Activated CD8-positive, alpha-beta memory T cell treated with anti-CD3 and anti-CD28 coated beads, Interleukin-2, amount 50 U/mL, for 1 hour (primary cell): Measurements from ENCODE around the gene MKKS.
"Not testable (repeated sequence)": the region's sequence is repeated elsewhere in the genome, so short reads cannot be mapped to it uniquely, and the experiment has no call there.

Source experiments
- DNase-seq: peaks from one replicate; pipeline ENCODE4 v3.0.0-alpha.2; 2020; ENCODE audit errors: extremely low read depth

The MKKS gene

DNA sequence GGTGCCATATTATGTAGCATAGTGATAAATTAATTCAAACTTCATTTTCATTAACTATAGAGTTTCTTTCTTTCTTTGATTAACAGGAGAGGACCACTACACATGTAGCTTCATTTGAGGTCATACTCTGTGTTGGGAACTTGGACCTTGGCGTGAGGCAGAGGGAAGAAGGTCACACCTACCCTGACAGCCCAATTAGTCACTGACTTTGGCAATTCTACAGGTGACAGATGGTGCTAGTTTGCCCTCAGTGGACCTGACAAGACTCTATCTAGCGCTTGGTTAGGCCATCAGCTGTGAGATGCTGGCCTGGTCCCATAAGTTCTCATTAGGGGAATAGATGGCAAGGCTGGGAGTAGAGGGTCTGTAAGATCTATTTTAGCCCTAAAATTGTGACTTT, 15.2 kb upstream of the MKKS start:
- DNase-seq, result no peak

DNA sequence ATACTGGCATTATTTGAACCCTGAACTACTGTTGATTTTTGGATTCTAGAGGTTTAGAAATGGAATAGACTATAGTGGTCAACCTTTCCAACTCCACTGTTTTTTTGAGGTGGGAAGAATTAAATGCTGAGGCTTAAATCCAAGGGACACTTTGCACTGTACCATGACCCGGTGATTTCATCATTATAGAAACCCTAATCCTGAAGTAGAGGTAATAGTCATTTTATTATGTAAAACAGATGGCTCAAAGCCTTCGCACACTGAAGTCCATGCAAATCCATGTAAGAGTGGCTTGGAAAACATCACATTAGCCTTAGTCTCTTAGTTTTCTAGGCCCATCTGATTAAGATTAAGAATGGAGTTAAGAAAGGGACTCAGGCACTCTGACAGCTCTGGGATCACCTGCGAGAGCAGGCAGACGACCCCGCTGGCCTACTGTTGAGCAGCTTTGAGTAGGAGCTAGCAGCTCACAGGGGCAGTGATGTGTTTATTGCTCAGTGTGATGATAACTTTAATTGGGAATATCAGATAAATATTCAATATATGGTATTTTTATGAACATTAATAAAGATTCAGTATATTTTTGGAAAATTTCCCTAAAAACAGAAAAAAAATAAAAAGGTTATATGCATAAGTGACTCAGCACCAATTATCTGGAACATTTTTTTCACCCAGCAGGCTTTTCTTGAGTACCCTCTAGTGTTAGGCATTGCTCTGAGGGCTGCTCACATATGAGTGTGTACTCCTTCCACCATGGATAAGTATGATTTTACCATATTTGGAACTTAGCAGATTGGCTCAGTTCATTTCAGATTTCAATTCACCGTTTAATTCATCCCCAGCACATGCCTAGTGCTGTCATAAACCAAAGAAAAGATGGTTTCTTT, 14.5 kb upstream of the MKKS start:
- DNase-seq, result no peak

DNA sequence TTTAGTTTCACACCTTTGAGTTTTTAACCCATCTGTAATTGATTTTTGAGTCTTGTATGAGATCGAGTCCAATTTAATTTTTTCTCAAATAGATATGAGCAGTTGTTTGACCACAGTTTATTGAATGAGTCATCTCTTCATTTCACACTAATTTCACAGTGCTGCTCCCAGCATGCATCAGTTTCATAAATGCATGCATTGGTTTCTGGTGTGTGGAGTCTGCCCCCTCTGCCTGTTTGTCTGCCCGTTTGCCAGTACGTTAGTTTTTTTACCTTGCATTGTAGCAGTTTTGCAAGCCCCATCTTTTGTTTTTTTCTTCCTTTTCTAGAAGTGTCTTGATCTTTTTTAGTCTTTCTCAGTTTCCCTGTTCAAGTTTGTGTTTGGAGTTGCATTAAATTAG, 13.0 kb upstream of the MKKS start:
- no peak for DNase-seq

DNA sequence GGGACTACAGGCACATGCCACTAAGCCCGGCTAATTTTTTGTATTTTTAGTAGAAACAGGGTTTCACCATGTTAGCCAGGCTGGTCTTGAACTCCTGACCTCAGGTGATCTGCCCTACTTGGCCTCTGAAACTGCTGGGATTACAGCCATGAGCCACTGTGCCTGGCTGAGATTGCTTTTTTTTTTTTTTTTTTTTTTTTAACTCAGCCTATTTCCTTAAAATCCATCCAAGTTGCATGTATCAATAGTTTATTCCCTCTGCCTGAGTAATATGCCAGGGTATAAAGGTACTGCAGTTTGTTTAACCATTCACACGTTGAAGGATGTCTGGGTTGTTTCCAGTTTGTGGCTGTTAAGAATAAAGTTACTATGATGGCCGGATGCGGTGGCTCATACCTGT, 11.7 kb upstream of the MKKS start:
- DNase-seq, result no peak

DNA sequence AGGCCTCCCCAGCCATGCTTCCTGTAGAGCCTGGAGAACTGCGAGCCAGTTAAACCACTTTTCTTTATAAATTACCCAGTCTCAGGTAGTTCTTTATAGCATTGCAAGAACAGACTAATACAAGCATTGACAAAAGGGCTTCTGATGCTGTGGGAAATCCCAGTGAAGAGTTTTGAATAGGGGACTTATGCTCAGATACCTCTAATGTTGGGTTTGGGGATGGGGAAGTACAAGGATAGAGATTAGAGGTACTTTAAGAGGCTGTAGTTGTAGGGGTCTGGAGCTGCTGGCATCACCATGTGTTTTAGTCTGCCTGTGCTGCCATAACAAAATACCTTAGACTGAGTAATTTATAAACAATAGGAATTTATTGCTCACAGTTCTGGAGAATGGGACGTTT, 9.9 kb upstream of the MKKS start:
- DNase-seq, result no peak

DNA sequence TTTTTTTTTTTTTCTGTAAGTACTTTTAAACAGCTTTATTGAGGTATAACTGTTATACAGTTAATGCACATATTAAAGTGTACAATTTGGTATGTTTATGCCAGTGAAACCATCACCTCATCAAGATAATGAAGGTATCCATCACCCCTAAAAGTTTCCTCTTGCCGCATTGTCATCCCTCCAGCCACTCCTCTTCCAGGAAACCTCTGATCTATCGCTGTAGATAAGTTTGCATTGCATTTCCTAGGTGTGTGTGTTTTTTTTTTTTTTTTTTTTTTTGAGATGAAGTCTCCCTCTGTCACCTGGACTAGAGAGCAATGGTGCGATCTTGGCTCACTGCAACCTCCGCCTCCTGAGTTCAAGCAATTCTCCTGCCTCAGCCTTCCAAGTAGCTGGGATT, 4.2 kb upstream of the MKKS start:
- no peak for DNase-seq

DNA sequence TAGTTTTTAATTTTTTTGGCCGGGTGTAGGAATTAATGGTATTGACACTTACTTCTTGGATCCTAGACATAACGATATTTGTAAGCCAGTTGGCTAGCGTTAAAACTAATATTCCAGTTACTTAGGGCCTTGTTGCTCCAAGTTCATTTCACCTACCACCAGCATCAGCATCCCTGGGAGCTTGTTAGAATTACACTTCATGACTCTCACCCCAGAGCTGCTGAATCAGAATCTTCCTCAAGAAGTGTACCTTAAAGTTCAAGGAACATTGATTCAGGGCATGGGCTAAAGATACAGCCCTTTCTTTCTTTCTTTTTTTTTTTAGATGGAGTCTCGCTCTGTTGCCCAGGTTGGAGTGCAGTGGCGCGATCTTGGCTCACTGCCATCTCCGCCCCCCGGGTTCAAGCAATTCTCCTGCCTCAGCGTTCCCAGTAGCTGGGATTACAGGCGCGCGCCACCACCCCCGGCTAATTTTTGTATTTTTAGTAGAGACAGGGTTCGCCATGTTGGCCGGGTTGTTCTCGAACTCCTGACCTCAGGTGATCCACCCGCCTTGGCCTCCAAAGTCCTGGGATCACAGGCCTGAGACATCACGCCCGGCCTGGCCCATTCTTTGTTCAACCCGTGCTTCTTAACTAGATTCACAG, 2.2 kb upstream of the MKKS start:
- DNase-seq, result no peak

DNA sequence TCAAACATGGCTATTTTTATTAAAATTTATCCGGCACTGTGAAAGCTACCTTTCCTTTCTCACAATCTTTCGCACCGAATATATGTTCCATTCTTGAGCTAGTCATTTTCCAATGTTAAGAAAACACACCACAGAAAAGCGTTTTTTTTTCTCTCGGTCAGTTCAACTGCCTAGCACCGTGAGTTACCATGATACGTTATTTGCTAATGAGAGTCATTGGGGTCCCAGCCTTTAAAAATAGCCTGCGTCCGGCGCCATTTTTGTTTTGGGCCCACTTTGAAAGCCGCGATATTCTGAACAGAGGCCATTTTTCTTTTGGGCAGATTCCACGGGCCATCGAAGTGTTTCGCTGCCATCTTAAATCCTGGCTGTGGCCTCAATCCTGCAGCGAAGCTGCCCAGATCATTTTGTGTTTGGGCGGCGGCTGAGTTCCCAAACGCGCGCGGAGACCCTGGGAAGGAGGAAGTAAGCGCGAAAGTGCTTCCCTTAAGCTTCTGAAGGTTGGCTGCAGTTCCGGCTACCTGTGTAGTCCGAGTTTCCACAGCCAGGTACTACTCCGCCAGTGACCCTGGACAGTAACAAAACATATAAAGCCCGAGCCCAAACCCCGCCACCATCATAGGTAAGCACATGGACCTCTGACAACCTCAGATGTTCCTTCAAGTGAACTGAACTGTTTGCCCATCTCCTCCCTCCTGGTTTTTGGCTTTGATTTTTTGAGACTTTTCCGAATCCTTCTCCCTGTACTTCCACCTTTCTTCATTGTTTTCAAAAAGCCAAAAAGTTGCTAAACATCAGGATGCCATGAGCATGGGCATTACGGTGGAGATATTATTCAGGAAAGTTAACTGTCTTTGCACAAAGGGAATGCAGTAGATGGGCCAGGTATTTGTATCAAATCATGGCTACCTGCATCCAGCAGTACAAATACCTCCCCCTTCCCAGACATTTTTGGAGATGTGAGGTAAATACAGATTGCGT, 1.1 kb upstream of the MKKS start, which contains the start of gene SLX4IP:
Gene SLX4IP, plus strand, starts transcription at position 474 of the 981 bp plus-strand sequence. CDS start 22,900 bp downstream, outside the sequence.
- DNase-seq, result peak; percentile 72

DNA sequence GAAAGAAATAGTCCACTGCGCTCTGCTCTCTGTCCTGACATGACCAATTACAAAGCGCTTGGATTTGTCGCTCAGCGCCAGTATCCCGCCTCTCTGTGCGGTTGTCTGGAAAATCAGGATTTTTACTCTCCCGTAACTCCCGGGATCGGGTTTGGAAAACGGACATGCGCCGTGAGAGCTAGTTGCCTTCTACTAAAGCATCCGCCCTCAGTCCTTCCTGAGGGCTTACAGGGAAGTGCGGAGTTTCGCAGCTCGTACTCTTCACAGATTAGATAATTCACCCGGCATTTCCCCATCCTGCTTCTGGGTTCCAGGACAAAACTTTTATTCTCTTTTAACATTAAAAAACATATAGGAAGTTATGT, 427 bp upstream of the MKKS start:
- peak; percentile 50 for DNase-seq

DNA sequence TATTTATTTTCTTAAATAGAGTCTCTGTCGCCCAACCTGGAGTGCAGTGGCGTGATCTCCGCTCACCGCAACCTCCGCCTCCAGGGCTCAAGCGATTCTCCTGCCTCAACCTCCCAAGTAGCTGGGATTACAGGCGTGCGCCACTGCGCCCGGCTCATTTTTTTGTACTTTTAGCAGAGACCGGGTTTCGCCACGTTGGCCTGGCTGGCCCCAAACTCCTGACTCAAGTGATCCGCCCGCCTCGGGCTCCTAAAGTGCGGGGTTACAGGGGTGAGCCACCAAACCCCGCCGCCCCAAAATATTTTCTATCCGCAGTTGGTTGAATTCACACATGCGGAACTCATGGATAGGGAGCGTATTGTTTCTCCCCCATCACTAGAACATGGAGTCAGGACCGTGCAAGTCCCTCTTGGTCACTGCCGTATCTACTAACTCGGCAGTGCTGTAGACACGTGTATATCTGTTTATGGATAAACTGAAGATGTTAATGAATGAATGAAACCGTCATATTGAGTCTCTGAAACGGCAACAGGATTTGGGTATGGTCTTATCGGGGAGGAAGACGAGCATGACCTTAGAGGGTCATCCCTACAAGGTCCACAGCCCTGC, 904 bp downstream of the MKKS start:
- DNase-seq, result no peak

DNA sequence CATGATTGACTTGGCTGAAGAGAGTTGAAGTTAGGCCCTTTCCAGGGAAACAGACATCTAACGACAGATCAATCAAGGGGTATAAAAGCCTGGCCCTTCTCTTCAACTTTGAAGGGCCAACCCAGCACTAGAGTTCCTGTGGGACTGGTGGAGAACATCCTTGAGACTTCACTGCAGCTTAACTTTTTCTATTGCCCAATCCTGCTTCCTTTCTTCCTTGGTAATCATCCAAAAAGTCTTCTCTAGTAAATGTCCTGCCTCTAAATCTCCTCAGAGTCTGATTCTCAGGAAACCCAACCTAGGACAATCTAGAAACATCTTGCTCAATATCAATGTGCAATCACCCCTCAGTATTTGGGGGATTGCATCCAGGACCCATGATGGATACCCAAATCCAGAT, 1.9 kb downstream of the MKKS start:
- DNase-seq, result no peak

DNA sequence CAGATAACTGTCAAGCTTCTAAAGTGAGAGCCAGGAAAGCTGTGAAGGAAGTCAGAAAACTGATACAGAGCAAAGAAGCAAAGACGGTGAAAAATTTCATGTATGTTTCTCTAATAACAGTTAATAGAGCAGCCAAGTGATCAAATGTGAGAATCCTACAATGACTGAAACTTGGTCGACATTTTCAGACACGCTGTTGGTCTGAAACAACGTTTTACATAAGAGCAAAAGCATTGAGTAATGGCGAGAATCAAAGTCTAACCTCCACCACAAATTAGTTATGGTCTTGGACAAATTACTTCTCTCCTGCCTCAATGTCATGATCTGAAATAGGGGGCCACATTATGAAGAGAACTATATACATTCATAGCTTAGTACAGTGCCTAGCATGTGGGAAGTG, 3.3 kb downstream of the MKKS start:
- DNase-seq, result no peak

DNA sequence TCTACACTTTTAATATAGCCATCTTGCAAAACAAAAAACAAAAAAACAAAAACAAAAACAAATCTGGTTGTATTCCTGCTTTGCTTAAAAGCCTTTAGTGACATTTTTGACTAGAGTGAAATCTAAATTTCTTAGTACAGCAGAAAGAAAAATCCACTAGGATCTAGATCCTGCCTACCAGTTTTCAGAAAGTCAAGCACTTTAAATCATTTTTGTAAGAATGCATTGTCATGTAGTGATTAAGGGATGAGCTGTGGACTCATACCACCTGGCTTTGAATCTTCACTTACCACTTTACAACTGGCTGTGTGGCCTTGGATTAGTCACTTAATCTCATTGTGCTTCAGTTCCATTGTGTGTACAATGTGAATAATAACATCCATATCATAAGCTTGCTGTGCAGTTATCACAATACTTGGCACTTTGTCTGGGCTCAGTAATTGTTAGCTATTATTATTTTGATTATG, 4.0 kb downstream of the MKKS start:
- no peak for DNase-seq

DNA sequence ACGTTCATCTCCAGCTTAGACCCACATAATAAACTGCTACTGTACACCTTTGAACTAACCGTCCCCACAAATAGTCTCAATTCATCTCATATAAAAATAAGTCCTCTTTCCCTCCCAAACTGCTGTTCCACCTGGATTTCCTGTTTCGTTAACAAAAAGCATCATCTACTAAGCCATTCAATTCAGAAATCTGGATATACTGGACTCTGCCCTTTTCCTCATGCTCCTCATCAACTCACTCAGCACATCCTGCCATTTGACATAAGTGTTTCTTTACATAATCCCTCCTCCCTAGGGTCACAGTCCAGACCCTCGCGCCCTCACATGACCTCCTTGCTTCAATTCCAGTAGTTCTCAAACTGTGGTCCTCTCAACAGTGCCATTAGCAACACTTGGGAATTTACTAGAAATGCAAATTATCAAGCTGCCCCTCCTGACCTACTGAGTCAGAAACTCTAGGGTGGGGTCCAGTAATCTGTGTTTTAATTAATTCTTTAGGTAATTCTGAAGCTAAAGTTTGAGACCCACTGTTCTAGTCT, 4.5 kb downstream of the MKKS start:
- DNase-seq, result no peak

DNA sequence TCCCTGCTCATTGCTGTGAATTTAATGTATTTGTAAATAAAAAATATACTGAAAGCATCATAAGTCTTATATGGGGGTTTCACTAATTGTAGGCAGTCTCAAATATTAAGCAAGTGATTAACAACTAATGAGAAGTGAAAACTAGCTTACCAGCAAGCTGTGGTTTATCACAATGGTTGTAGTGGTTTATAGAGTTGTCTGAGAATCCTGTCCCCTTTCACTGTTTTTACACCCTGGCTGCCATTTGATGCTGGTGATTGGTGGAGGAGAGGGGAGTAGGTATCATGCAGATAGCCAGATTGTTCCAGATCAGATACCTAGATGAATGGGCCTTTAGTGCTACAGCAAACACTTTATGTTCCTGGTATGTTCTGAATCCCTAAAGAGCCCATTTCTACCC, 6.0 kb downstream of the MKKS start:
- no peak for DNase-seq

DNA sequence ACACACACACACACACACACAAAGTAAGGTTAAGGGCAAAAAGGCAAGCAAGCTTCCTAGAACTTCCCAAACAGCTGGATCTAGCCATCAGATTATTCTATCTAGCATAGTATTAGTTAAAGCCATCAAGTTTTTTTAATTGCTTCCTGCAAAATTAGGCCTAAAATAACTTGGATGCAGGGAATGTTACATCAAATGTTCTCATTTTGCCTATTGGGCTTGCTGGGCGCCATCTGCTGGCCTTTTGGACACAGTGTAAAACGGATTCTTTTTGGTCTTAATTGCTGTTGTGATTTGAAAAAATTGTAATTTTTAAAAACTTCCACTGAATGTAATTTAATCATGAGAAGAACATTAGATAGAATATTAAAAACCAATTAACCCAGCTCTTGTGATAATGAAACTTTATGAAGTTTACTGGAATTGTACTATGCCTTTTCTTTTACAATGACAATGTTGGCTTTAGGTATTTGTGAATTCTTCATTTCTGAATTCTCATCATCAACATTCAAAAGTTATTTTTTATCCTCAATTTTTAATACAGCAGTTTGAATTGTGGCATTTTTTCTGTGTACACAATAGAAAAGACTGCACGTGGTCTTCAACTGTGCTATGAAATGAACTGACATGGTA, 6.8 kb downstream of the MKKS start:
- DNase-seq, result no peak

DNA sequence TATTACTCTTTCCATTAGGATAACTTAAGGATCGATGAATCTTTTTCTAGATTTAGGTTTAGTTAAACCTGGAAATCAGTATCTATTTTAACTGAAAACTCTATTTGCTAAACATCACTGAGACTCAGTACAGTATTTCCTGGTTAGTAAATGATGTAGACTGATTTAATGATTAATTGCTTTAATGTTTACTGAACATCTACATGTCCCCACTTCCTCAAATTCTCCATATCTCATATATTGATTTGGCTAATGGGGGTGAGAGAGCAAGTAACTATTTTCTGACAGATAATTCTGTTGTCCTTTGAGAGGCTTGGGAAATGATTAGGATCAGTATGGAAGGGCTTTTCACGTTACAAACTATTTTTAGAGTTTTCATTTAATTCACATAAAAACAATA, 10.3 kb downstream of the MKKS start:
- no peak for DNase-seq

DNA sequence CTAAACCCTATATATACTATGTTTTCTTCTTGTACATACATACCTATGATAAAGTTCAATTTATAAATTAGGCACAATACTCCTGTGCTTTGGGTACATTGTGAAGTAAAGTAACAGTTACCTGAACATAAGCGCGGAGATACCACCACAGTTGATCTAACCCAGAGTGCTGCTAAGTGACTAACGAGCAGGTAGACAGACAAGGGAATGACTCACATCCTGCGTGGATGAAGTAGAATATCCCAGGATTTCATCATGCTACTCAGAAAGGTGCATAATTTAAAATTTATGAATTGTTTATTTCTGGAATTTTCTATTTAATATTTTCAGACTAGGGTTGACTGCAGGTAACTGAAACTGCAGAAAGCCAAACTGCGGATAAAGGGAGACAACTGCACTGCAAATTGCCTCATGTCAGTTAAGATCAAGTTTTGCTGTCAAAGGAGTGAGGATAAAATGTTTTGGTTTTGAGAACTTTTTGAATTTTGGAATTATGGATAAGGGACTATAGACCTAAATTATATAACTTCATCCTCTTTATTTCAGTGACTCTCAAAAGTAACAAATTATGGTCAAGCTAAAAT, 14.4 kb downstream of the MKKS start:
- DNase-seq, result no peak

DNA sequence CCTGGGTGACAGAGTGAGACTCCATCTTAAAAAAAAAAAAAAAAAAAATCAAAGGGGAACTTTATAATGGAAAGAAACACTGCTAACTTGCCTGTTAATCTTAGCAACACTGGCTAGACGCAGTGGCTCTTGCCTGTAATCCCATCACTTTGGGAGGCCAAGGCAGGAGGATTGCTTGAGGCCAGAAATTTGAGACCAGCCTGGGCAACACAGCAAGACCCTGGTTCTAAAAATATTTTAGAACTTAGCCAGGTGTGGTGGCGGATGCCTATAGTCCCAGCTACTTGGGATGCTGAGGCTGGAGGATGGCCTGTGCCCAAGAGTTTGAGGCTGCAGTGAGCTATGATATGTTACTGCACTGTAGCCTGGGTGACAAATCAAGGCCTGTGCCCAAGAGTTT, 16.8 kb downstream of the MKKS start:
- DNase-seq, result not testable (repeated sequence)

DNA sequence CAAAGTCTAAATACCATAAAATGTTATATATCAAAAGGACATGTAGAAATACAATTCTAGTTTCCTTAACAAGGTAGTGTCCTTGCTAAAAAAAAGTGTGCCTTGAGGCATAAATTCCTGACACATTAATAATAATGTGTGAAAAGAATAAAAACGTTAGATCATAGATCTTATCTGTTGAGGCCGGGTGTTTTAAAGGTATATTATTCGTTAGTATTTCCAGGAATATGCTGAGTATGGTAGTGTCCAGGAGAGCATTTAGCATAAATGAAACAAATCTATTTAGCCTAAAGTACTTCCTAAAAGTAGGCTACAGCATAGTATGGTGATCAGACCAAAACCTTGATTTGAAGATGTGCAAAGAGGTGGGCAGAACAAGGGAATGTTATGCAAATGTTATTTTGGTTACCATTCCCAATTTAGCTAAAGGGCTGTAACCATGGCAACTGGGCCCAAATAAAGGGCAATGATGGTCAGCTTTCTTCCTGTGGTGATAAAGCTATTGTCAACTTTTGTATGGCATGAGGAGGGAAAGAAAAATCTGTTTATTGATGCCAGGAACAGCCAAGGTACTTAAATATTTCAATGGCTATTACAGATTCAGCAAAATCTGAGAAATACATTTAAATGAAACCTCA, 18.9 kb downstream of the MKKS start:
- no peak for DNase-seq
